ENCODE results near the gene AHI1. TPM values are rescaled to one million over a fixed set of nuclear protein-coding genes. Genes with fewer than 3 reads are reported as not detected.
A peak's percentile ranks its signal among the peaks of the same experiment; 100 is the strongest.

The AHI1 gene
- total RNA-seq, 6 experiments from 2014 or later = 14.6 to 19.1 (median 17.0) TPM

DNA sequence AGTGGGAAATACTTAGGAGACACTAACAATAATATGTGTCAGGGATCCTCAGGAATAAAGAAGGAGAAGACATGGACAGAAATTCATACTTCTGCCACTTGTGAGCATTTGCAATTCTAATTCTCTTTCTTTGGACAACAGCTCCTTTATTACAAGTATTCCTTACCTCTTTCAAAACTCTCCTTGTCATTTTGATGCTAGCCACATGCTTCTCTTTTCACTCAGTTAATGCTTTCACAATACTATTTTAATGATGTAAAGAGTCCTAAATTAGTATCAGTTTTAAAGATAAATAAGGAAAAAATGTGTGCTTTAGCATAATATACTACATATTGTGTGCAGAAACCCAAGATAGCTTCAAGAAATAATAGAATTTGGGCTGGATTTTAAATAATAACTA lies 62.5 kb downstream of the AHI1 start:
- H3K9me3 Mint-ChIP-seq = no peaks in the 10 kb centered on the region
- TF ChIP-seq, protein P1, sequence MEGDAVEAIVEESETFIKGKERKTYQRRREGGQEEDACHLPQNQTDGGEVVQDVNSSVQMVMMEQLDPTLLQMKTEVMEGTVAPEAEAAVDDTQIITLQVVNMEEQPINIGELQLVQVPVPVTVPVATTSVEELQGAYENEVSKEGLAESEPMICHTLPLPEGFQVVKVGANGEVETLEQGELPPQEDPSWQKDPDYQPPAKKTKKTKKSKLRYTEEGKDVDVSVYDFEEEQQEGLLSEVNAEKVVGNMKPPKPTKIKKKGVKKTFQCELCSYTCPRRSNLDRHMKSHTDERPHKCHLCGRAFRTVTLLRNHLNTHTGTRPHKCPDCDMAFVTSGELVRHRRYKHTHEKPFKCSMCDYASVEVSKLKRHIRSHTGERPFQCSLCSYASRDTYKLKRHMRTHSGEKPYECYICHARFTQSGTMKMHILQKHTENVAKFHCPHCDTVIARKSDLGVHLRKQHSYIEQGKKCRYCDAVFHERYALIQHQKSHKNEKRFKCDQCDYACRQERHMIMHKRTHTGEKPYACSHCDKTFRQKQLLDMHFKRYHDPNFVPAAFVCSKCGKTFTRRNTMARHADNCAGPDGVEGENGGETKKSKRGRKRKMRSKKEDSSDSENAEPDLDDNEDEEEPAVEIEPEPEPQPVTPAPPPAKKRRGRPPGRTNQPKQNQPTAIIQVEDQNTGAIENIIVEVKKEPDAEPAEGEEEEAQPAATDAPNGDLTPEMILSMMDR (IDR thresholded peaks at IDR 0.05) = no peak
- H3K4me3 Mint-ChIP-seq = no peak overlapping the region
- no peaks in the 10 kb centered on the region for H3K36me3 Mint-ChIP-seq (ENCODE audit: low read depth)
- H3K27ac Mint-ChIP-seq = no peak overlapping the region
- no peaks in the 10 kb centered on the region for H3K27me3 Mint-ChIP-seq (ENCODE audit: insufficient read depth)
- peaks cover 10% of the 10 kb centered on the region for H3K4me1 Mint-ChIP-seq (ENCODE audit: low read depth)
- no peak for DNase-seq

DNA sequence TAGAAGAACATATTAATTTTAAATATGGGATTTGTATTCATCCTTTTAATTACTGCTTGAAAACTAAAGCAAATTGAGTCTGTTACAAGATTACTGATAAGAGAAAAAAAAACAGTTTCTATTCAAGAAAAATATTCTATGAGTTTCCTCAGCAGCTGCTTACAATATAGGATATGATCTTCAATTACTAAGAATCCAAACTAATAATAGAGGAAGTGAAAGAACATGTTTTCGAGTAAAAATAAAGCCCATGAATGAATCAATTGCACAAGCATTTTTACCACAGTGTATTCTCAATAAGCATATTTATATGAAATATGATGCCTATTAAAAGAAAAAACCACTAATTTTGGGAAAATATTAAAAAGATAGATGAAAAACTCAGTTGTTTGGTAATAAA lies 63.4 kb downstream of the AHI1 start:
- Mint-ChIP-seq H3K36me3 (ENCODE audit: low read depth) (no peaks in the 10 kb centered on the region), H3K27me3 (ENCODE audit: insufficient read depth) (no peaks in the 10 kb centered on the region)

DNA sequence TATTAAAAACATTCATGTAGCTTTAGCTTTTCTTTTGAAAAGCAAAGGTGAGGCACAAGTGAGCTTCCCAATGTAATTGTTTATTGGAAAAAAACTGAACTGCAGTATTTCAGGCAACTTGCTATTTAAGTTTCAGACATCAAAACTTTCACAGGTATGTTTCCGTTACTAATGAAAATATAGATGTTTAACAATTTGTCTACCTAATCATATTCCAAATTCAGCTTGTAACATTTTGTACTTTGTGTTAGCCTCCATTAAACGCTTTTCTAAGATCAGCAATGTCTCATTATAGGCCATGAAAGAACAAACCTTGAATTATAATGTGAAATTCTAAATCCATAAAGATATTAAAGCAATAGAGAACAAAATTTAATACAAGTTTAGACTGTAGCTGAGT lies 69.5 kb downstream of the AHI1 start:
- Mint-ChIP-seq H3K27me3 (ENCODE audit: insufficient read depth) (no peaks in the 10 kb centered on the region), H3K4me3 (no peak overlapping the region), H3K9me3 (no peaks in the 10 kb centered on the region), H3K36me3 (ENCODE audit: low read depth) (no peaks in the 10 kb centered on the region), H3K27ac (no peak overlapping the region), H3K4me1 (ENCODE audit: low read depth) (no peaks in the 10 kb centered on the region)
- DNase-seq = no peak
- TF ChIP-seq, protein P1 (IDR thresholded peaks at IDR 0.05) = no peak

More for the DNA sequence above, 63.4 kb downstream of the AHI1 start:
- no peaks in the 10 kb centered on the region for H3K9me3 Mint-ChIP-seq
- TF ChIP-seq, protein P1 (IDR thresholded peaks at IDR 0.05) = no peak
- H3K27ac Mint-ChIP-seq = no peak overlapping the region
- H3K4me3 Mint-ChIP-seq = no peak overlapping the region
- H3K4me1 Mint-ChIP-seq (ENCODE audit: low read depth) = peaks cover 4% of the 10 kb centered on the region
- no peak for DNase-seq

DNA sequence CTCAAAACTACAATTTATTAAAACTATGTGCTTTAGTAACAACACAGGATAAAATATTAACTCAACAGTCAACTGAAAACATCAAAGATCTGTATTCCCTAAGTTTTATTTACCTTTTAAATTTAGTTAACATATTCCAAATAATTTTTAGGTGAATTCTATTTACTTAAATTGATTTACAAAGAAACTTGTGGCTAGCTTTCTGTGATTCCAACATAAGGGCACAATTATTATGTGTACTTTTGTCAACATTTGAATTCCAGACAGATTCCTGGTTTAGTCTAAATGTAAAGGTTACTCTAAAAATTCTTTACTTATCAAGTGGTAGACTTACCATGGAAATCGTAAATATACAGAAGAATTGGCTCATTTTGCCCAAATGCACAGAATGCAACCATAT lies 70.7 kb downstream of the AHI1 start:
- H3K4me3 Mint-ChIP-seq = no peak overlapping the region
- H3K4me1 Mint-ChIP-seq (ENCODE audit: low read depth) = no peaks in the 10 kb centered on the region
- no peaks in the 10 kb centered on the region for H3K27me3 Mint-ChIP-seq (ENCODE audit: insufficient read depth)
- H3K27ac Mint-ChIP-seq = no peak overlapping the region
- DNase-seq = no peak
- H3K9me3 Mint-ChIP-seq = no peaks in the 10 kb centered on the region
- no peaks in the 10 kb centered on the region for H3K36me3 Mint-ChIP-seq (ENCODE audit: low read depth)
- TF ChIP-seq, protein P1 (IDR thresholded peaks at IDR 0.05) = no peak

DNA sequence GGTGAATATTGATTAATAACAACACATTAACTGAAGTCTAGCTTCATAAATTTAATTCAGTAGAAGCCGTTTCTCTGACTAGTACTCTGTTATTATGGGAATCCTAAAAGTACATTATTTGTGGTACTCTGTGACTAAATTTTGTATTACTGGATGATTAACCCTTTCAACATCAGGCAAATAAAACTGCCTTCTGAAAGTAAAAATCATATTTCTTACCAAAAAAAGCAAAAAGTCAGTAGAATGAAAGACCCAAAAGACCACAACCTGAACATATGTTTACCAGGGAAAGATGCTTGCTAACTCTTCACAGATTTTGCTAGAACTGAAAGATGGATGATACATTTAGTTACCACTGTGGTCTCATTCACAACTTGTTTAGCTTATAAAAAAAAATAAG lies 73.2 kb downstream of the AHI1 start:
- H3K9me3 Mint-ChIP-seq = no peaks in the 10 kb centered on the region
- TF ChIP-seq, protein P1 (IDR thresholded peaks at IDR 0.05) = no peak
- H3K4me1 Mint-ChIP-seq (ENCODE audit: low read depth) = peaks cover 17% of the 10 kb centered on the region
- H3K4me3 Mint-ChIP-seq = no peak overlapping the region
- H3K27me3 Mint-ChIP-seq (ENCODE audit: insufficient read depth) = no peaks in the 10 kb centered on the region
- H3K27ac Mint-ChIP-seq = no peak overlapping the region
- peaks cover 6% of the 10 kb centered on the region; the same call in 1 of the 2 replicates for H3K36me3 Mint-ChIP-seq (ENCODE audit: low read depth)
- no peak for DNase-seq

DNA sequence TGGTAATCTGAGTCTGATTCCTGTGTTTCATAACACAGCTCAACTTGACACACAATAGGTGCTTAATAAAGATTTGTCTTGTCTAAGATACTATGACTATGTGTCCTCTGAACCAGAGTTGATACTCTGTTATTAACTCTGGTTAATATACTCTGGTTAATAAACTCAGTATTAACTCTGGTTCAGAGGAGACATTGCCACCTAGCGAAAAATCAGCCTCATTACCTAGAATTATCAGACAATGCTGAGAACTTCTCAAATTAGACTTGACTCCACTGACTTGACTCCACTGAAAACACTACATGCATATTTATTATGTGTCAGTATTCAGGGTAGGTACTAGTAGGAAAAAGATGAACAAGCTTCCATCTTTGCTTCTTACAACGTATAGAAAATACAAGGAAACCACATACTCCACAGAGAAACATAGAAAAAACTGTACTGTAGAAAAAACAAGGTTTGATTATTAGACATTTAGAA lies 73.9 kb downstream of the AHI1 start:
- peaks cover 6% of the 10 kb centered on the region; the same call in 1 of the 2 replicates for H3K36me3 Mint-ChIP-seq (ENCODE audit: low read depth)
- no peaks in the 10 kb centered on the region for H3K27me3 Mint-ChIP-seq (ENCODE audit: insufficient read depth)
- no peak overlapping the region for H3K27ac Mint-ChIP-seq
- no peak overlapping the region for H3K4me3 Mint-ChIP-seq
- peak; percentile 42 for DNase-seq
- H3K9me3 Mint-ChIP-seq = no peaks in the 10 kb centered on the region
- TF ChIP-seq, protein P1 (IDR thresholded peaks at IDR 0.05) = peak; percentile 88
- H3K4me1 Mint-ChIP-seq (ENCODE audit: low read depth) = peaks cover 24% of the 10 kb centered on the region
